ENCODE measurements around the gene NBDY.
"Not testable (repeated sequence)": the region's sequence is repeated elsewhere in the genome, so short reads cannot be mapped to it uniquely, and the experiment has no call there.

NBDY gene

GRCh38 chrX:56764153-56764974 is 35.3 kb downstream of the NBDY start:
- peak overlapping the region; percentile 45 for H3K4me3 ChIP-seq (ENCODE audit: low read depth, low read length)
- DNase-seq (ENCODE audit: low read depth), result peak; percentile 76
- peak; percentile 44 for TF ChIP-seq CTCF (IDR thresholded peaks at IDR 0.05; ENCODE audit: low read depth, low read length, missing control alignments)

DNA sequence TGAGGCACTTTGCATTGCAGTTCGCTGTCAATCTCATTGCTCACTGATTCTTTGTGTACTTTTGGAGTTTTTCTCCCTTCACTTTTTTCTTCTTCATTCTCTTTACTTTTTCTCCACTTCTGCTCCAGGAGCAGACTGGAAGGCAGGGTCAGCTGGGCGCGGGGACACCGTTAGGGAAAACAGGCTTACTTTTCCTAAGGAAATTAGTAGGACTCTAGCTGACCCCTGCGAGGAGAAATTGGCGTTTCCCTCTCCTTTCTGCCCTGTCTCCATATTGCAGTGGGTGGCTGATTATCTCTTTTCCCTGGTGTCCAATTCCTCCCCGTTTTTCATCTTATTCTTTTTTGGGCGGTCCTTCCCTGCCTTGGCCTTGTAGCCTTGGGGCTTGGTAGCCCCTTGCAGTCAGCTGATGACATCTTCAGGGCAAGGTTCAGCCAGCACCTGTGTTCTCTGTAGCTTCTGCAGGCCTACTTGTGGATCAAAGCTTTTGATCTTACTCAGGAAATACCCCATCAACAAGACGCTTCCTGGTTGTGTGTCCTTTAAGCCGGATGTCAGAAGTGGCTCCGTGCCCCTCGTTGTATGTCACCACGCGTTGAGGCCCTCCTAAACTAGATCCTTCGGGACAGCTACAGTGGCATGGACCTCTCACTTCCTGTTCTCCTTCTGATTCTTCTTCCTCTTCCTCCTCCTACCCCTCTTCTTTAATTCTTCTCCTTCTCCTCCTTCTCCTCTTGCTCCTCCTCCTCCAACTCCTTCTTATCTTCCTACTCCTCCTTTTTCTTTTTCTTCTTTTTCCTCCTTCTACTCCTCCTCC is 36.1 kb downstream of the NBDY start:
- DNase-seq (ENCODE audit: low read depth), result no peak
- peak overlapping the region; percentile 3; the same call in 1 of the 2 replicates for H3K4me3 ChIP-seq (ENCODE audit: low read depth, low read length)
- no peak for TF ChIP-seq CTCF (IDR thresholded peaks at IDR 0.05; ENCODE audit: low read depth, low read length, missing control alignments)

GRCh38 chrX:56765811-56766553 is 36.9 kb downstream of the NBDY start:
- DNase-seq (ENCODE audit: low read depth), result no peak
- TF ChIP-seq CTCF (IDR thresholded peaks at IDR 0.05; ENCODE audit: low read depth, low read length, missing control alignments), result no peak
- no peak overlapping the region; the same call in 1 of the 2 replicates for H3K4me3 ChIP-seq (ENCODE audit: low read depth, low read length)

DNA sequence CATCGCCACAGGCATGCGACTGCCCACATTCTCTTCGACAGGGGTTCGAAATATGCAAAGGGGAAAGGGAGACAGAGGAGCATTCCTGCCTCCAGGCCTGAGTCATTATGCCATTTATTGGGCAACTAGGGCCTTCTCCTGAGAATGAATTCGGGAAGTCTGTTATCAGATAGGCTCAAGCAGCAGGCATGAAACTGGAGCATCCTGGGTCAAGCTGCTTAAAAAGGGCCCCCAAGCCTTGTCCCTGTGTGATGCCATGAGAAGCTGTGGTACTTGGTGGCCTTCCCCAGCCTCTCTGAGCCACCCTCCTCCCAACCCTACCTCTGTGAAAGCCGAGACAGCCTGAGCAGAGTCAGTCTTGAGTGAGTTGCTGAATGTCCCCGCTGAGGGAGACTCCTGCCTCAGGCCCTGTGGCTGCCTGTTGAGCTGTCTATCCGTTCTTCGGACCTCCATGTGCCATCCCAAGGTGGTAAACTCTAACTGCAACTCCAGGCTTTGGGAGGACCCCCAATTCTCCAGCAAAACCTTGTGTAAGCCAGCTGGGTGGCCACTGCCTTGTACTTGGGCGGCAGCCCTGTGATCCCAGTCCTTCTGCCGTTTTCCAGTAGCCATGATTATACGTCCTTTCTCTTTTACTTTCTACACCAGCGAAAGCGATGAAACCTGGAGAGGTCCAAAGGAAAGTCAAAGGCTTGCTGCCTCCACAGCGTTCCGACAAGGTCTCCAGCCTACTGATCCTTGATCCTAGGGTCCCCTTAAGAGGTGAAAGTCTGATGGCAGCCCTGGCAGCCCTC is 37.7 kb downstream of the NBDY start:
- DNase-seq (ENCODE audit: low read depth), result no peak
- H3K4me3 ChIP-seq (ENCODE audit: low read depth, low read length), result no peak overlapping the region
- TF ChIP-seq CTCF (IDR thresholded peaks at IDR 0.05; ENCODE audit: low read depth, low read length, missing control alignments), result no peak

DNA sequence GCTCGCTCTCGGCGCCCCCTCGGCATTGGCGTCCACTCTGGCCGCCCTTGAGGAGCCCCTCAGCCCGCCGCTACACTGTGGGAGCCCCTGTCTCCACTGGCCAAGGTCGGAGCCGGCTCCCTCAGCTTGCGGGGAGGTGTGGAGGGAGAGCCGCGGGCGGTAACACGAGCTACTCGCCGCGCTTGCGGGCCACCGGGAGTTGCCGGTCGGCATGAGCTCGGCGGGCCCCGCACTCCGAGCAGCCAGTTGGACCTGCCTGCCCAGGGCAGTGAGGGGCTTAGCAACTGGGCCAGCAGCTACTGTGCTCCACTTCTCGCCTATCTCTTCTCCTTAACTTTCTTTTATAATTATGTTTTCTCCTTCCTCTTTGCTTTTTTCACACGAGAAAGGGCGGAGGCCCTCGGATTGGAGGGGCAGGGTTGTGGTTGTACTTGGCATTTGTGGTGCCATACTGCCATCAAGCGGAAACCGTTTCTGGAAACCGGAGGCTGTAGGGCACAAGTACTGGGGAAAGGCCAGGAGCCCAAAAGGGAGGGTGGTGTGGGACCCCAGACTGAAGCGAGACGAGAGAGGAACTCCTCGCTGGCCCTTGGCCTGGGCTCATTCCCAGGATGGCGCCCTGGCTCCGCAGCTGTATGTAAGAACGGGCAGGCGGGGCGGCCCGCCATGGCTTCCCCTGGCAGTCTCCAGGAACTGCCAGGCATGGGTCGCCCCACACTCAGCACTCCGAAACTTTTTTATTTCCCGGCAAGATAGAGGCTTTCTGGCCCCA is 38.5 kb downstream of the NBDY start:
- H3K4me3 ChIP-seq (ENCODE audit: low read depth, low read length); DNase-seq (ENCODE audit: low read depth): not testable (repeated sequence)

- H3K4me3 ChIP-seq (ENCODE audit: low read depth, low read length); DNase-seq (ENCODE audit: low read depth): not testable (repeated sequence)
These were observed 39.1 kb downstream of the NBDY start for GRCh38 chrX:56768120-56768660.

DNA sequence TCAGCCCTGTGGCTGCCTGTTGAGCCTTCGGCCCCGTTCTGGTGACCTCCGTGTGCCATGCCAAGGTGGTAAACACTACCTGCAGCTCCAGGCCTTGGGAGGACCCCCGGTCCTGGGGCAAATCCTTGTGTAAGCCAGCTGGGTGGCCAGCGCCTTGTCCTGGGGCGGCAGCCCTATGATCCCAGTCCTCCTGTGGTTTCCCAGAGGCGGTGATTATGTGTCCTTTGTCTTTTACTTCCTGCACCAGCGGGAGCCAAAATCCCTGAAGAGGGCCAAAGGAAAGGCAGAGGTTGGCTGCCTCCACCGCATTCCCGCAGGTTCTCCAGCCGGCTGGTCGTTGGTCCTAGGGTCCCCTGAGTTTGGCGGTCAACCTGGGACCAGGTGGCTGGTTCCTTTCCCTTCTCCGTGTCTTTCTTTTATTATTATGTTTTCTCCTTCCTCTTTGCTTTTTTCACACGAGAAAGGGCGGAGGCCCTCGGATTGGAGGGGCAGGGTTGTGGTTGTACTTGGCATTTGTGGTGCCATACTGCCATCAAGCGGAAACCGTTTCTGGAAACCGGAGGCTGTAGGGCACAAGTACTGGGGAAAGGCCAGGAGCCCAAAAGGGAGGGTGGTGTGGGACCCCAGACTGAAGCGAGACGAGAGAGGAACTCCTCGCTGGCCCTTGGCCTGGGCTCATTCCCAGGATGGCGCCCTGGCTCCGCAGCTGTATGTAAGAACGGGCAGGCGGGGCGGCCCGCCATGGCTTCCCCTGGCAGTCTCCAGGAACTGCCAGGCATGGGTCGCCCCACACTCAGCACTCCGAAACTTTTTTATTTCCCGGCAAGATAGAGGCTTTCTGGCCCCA is 43.9 kb downstream of the NBDY start:
- not testable (repeated sequence) for H3K4me3 ChIP-seq (ENCODE audit: low read depth, low read length); DNase-seq (ENCODE audit: low read depth)

- H3K4me3 ChIP-seq (ENCODE audit: low read depth, low read length); DNase-seq (ENCODE audit: low read depth): not testable (repeated sequence)
These were observed 44.5 kb downstream of the NBDY start for GRCh38 chrX:56773522-56774060.

DNA sequence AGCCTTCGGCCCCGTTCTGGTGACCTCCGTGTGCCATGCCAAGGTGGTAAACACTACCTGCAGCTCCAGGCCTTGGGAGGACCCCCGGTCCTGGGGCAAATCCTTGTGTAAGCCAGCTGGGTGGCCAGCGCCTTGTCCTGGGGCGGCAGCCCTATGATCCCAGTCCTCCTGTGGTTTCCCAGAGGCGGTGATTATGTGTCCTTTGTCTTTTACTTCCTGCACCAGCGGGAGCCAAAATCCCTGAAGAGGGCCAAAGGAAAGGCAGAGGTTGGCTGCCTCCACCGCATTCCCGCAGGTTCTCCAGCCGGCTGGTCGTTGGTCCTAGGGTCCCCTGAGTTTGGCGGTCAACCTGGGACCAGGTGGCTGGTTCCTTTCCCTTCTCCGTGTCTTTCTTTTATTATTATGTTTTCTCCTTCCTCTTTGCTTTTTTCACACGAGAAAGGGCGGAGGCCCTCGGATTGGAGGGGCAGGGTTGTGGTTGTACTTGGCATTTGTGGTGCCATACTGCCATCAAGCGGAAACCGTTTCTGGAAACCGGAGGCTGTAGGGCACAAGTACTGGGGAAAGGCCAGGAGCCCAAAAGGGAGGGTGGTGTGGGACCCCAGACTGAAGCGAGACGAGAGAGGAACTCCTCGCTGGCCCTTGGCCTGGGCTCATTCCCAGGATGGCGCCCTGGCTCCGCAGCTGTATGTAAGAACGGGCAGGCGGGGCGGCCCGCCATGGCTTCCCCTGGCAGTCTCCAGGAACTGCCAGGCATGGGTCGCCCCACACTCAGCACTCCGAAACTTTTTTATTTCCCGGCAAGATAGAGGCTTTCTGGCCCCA is 49.3 kb downstream of the NBDY start:
- not testable (repeated sequence) for H3K4me3 ChIP-seq (ENCODE audit: low read depth, low read length); DNase-seq (ENCODE audit: low read depth)
